GM10266 (cell line): ENCODE data around the gene FEN1.

Source experiments
- DNase-seq: peaks from one replicate; pipeline ENCODE4 v3.0.0; 2012; ENCODE audit errors: extremely low spot score
- CTCF ChIP-seq: IDR thresholded peaks from 2 replicates; pipeline ENCODE4 v1.5.1; 2012; ENCODE audit warnings: mild to moderate bottlenecking, low read depth; ENCODE audit not compliant: control insufficient read depth, insufficient read depth; ENCODE audit errors: missing control alignments

The FEN1 gene

GRCh38 chr11:61760946-61761345 lies 31.8 kb upstream of the FEN1 start:
- no peak for TF ChIP-seq CTCF
- DNase-seq, result no peak

- no peak for TF ChIP-seq CTCF
- no peak for DNase-seq
Observed at GRCh38 chr11:61761440-61762222, 31.1 kb upstream of the FEN1 start.

GRCh38 chr11:61762223-61762615 lies 30.5 kb upstream of the FEN1 start:
- DNase-seq, result no peak
- TF ChIP-seq CTCF, result no peak

GRCh38 chr11:61762798-61763197 lies 29.9 kb upstream of the FEN1 start:
- no peak for TF ChIP-seq CTCF
- DNase-seq, result no peak

- no peak for DNase-seq
- no peak for TF ChIP-seq CTCF
Observed at GRCh38 chr11:61763930-61764605, 28.6 kb upstream of the FEN1 start.

- no peak for DNase-seq
- TF ChIP-seq CTCF, result no peak
Observed at GRCh38 chr11:61764606-61765260, 28.0 kb upstream of the FEN1 start.

GRCh38 chr11:61765550-61766253 lies 27.0 kb upstream of the FEN1 start:
- no peak for TF ChIP-seq CTCF
- DNase-seq, result no peak
